Amniotic stem cell (primary cell): ENCODE measurements around the gene IL22RA1.

Experiments used
- DNase-seq: peaks from one replicate; lab custom pipeline; 2025; lab: John Stamatoyannopoulos, UW

Gene IL22RA1, protein sequence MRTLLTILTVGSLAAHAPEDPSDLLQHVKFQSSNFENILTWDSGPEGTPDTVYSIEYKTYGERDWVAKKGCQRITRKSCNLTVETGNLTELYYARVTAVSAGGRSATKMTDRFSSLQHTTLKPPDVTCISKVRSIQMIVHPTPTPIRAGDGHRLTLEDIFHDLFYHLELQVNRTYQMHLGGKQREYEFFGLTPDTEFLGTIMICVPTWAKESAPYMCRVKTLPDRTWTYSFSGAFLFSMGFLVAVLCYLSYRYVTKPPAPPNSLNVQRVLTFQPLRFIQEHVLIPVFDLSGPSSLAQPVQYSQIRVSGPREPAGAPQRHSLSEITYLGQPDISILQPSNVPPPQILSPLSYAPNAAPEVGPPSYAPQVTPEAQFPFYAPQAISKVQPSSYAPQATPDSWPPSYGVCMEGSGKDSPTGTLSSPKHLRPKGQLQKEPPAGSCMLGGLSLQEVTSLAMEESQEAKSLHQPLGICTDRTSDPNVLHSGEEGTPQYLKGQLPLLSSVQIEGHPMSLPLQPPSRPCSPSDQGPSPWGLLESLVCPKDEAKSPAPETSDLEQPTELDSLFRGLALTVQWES

DNA sequence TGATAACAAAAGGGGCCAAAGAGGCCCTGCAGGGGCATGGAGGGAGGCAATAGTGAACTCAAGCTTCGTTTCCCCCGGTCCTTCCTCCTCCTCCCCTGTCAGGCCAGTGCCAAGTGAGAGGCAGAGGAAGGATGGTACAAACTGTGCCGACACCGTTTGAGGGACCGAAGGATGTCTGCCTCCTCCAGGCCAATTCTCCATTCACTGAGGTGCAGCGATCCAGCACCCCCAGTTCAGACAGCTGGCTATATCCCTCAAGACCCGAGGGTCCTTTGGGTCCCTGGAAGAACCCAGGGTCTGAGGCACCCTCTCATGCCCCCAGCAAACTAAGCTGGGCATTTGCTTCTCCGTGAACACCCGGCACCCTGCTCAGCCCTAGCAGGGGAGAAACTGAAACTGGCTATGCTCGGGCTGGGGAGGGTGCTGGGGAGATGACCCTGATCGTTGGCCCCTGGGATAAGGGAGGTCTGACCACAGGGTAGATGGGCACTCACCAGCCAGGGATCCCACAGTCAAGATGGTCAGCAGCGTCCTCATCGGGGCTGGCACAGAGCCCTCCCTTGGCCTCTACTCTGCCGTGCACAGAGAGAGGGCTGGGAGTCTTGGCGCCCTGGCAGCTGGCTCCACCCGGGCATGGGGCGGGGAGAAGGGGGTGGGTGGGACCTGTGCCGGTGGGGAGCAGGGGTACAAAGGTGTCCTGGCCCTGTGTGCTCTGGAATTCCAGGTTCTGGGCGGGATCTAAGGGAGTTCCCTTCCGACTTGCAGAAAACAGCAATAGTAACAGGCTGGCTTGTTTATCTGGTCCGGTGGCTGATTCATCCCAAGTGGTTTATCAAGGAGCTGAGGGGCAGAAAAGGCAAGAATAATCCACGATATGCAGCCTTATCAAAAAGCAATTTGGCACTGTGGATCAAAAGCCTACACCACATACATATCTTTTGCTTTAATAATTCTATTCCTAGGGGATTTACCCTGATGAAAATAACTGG lies at the start of gene IL22RA1:
IL22RA1 (minus strand) TSS at position 595 of the 989 bp plus-strand sequence; CDS start at position 537, 58 bp downstream.
- no peak for DNase-seq

- no peak for DNase-seq
Observed at GRCh38 chr1:24191860-24192259, 48.9 kb upstream of the IL22RA1 start.

DNA sequence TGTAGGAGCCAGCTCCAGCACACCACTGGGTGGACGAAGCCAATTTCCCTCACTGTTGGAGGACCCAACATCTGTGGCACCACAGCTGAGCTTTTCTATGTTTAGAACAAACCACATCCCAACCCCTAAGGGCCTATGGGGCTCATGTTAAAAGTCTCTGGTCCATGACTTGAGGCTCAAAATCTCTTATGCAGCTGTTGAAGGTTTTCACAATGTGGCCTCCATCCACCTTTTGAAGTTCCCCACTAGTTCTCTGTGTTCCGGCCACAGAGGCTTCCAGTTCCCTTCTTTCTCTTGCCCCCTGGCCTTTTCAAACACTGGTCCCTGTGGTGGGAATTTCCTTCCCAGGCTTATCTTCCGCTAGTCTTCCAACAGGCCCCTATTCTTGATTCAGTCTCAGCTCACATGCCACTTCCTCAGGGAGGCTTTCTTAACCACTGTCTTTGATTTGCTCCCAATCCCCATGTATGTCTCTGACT lies 48.1 kb upstream of the IL22RA1 start:
- DNase-seq: no peak

- no peak for DNase-seq
Observed at GRCh38 chr1:24189528-24189927, 46.6 kb upstream of the IL22RA1 start.

DNA sequence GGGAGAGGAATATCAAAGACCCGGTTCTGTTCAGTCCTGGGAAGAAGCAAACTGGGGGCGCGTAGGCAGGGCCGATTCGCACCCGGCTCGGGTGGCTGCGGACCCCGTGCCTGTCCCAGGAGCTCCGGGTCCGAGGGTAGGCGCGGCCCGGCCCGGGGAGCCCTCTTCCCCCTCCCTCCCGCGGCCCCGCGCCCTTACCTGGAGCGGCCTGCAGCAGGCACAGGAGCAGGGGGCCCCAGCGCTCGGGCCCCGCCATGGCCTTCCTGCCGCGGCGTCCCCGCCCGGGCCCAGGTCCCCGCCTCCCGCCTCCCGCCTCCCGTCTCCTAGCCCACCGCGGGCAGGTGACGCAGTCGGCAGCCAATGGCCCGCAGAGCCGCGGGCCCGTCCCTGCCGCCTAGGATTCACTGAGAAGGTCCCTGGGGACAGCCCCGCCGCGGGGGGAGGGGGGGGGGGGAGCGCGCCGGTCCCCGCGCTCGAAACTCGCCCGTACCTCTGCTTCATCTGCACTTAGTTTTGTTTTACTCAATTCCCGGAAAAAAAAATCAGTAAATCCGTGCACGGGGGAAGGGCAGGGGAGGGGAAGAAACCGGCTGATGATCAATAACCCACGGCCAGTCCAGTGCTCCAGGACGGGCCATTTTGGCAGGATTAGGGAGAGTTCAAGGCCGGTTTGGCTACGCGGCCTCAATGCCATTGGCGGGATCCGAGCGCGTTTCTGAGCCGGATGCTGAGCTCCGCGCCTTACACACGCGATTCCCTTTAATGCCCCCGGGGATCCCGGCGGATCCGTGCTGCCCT lies 44.3 kb upstream of the IL22RA1 start, which contains the start of gene IFNLR1:
IFNLR1 (minus strand) TSS at position 297 of the 798 bp plus-strand sequence; CDS start at position 256, 41 bp downstream.
- DNase-seq: no peak

DNA sequence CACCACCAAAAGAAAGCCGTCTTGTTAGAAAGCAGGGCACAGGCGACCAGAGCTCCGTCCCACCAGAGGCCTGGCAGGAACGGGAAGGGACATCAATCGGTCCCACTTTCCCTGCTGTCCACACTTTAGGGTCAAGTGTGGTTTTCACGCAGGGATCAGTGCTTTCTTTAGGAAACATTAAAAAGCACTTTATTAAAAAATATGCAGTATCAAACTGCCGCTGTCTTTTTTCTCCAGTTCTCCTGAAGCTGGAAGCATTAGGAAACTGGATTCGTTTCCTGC lies 43.7 kb upstream of the IL22RA1 start:
- no peak for DNase-seq

GRCh38 chr1:24186031-24186710 lies 43.2 kb upstream of the IL22RA1 start:
- no peak for DNase-seq

- no peak for DNase-seq
Observed at GRCh38 chr1:24185076-24185475, 42.1 kb upstream of the IL22RA1 start.

- no peak for DNase-seq
Observed at GRCh38 chr1:24182061-24182460, 39.1 kb upstream of the IL22RA1 start.

DNA sequence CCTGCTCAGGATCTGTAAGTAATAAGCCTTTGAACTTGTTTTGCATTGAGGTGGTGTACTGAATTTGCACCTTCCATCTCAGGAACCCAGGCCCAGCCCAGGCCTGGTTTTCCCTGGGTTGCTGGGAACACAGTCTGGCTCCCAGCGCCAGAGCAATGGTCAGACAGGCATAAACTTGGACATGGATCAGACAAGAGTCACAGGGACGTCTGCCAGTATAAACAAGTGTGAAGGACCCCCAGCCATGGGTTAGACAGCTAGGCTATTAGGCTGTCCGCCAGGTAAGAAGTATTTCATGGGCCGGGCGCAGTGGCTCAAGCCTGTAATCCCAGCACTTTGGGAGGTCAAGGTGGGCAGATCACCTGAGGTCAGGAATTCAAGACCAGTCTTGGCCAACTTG lies 38.7 kb upstream of the IL22RA1 start:
- no peak for DNase-seq

GRCh38 chr1:24180676-24181075 lies 37.7 kb upstream of the IL22RA1 start:
- DNase-seq: no peak

DNA sequence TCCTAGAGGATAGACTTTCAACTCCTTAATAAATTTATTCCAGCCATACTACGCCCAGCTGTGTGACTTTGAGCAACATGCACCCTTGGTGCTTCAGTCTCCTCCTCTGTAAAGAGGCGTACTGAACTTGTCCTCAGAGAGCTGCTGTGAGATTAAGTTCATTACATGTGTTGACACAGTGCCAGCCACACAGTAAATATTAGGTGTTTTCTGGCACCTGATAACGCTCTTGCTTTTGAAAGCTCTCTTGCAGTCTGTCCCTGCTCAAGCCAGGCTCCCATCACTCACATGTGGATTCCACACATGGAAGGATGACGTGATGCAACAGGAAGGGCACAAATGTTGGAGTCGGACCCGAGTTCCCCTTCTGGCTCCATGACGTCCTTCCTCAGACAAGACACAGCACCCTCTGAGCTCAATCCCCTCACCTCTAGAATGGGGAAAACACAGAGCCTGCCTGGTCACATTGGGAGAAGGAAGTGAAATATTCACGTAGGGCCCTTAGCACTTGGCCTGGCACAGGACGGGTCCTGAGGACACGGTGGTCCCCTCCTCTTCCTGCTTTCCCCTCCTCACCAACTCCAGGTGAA lies 36.4 kb upstream of the IL22RA1 start:
- DNase-seq: no peak

DNA sequence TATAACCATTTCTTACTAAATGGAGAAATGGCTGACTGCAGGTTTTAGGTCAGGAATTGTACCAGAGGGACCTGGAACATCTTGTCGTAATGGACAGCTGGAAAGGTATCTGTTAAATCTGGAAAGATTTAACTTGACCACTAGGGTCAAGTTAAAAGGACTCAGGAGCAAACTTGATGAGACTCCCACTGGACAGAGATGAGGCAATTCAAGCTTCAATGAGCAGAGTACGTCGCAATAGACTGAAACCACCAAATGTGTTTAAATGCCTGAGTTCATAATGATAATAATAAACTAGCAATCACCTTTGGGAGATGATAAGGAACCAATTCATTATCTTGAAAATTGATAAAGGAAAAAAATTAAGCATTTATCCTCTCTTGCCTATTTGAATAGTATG lies 35.5 kb upstream of the IL22RA1 start:
- DNase-seq: no peak

DNA sequence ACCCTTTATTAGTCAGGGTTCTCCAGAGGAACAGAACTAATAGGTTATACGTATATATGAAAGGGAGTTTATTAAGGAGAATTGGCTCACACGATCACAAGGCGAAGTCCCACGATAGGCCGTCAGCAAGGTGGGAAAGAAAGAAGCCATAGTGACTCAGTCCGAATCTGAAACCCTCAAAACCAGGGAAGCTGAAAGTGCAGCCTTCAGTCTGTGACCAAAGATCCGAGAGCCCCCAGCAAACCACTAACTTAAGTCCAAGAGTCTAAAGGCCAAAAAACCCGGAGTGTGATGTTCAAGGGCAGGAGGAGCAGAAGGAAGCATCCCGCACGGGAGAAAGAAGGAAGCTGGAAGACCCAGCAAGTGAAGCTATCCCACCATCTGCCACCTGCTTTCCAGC lies 34.2 kb upstream of the IL22RA1 start:
- DNase-seq: no peak

GRCh38 chr1:24175033-24175755 lies 32.3 kb upstream of the IL22RA1 start:
- no peak for DNase-seq

DNA sequence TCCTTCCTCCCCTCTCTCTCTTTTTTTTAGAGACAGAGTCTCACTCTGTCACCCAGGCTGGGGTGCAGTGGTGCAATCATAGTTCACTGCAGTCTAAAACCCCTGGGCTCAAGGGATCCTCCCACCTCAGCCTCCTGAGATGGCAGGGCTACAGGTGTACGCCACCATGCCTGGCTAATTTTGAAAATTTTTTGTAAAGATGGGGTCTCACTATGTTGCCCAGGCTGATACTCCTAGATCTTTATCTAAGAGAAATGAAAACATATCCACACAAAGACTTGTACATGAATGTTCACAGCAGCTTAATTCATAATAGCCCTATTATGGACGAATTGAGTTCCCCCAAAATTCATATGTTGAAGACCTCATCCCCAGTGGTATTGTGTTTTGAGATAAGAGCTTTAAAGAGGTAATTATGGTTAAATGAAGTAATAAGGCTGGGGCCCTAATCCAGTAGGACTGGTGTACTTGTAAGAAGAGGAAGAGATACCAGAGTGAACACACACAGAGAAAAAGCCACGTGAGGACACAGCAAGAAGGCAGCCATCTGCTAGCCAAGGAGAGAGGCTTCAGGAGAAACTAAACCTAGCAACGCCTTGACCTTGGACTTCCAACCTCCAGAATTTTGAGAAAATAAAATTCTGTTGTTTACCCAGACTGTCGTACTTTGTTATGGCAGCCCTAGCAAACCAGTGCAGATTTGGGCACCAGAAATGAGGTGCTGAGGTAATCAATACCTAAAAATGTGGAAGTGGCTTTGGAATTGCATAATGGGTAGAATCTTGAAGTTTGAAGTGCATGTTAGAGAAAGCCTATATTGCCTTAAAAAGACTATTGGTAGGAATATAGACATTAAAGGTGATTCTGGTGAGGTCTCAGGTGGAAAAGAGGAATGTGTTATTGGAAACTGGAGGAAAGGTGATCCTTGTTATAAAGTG lies 31.0 kb upstream of the IL22RA1 start:
- DNase-seq: no peak

DNA sequence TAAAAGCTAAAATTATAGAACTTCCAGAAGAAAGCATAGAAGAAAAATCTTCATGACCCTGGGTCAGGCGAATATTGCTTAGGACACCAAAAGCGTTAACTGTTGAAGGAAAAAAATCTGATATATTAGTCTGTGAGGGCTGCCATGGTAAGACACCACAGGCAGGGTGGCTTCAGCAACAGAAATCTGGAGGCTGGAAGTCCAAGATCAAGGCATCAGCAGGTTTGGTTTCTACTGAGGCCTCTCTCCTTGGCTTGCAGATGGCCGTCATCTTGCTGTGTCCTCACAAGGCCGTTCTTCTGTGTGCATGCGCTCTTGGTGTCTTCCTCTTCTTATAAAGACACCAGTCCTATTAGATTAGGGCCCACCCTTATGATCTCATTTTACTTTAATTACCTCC lies 29.7 kb upstream of the IL22RA1 start:
- DNase-seq: no peak

GRCh38 chr1:24169286-24169685 lies 26.3 kb upstream of the IL22RA1 start:
- no peak for DNase-seq

GRCh38 chr1:24168245-24168644 lies 25.3 kb upstream of the IL22RA1 start:
- no peak for DNase-seq
